Central memory CD8-positive, alpha-beta T cell (primary cell): Measurements from ENCODE around the gene TBL3.
A peak's percentile ranks its signal among the peaks of the same experiment; 100 is the strongest.
"Not testable (repeated sequence)": the region's sequence is repeated elsewhere in the genome, so short reads cannot be mapped to it uniquely, and the experiment has no call there.

Experiments
- ATAC-seq: fragments of 150-1000 bp; cut with Tn5 transposase; replicated peaks from 2 replicates; pipeline ENCODE4 v1.10.0; 2022; ENCODE audit warnings: mild to moderate bottlenecking, moderate FRiP score, moderate number of reproducible peaks; ENCODE audit not compliant: poor library complexity, severe bottlenecking; ENCODE audit errors: extremely low read depth
- DNase-seq, 2 donors: peaks; one replicate each; pipeline ENCODE4 v3.0.0; 2021; ENCODE audit warnings: low spot score in 2 of 2
- H3K27ac Mint-ChIP-seq: one replicate; pipeline ENCODE4 v1.8.0; 2022; ENCODE audit warnings: low read depth, mild to moderate bottlenecking, moderate library complexity, mixed read lengths
- H3K27me3 Mint-ChIP-seq: one replicate; pipeline ENCODE4 v1.8.0; 2022; ENCODE audit warnings: mixed read lengths
- H3K36me3 Mint-ChIP-seq: one replicate; pipeline ENCODE4 v1.8.0; 2022; ENCODE audit warnings: mild to moderate bottlenecking, moderate library complexity, mixed read lengths; ENCODE audit not compliant: insufficient read depth
- H3K4me1 Mint-ChIP-seq: one replicate; pipeline ENCODE4 v1.8.0; 2022; ENCODE audit warnings: mixed read lengths
- H3K4me3 Mint-ChIP-seq: one replicate; pipeline ENCODE4 v1.8.0; 2022; ENCODE audit warnings: mild to moderate bottlenecking, moderate library complexity, mixed read lengths
- H3K9me3 Mint-ChIP-seq: one replicate; pipeline ENCODE4 v1.8.0; 2022; ENCODE audit warnings: mixed read lengths

Gene TBL3

GRCh38 chr16:1938316-1938715, 33.5 kb upstream of the TBL3 start:
- ATAC-seq = no peak
- Mint-ChIP-seq H3K27ac (no peak overlapping the region), H3K9me3 (no peaks in the 10 kb centered on the region), H3K27me3 (no peaks in the 10 kb centered on the region), H3K4me3 (no peak overlapping the region), H3K4me1 (peaks cover 11% of the 10 kb centered on the region), H3K36me3 (peaks cover 8% of the 10 kb centered on the region)
- no peak for DNase-seq

GRCh38 chr16:1938910-1939309, 32.9 kb upstream of the TBL3 start:
- ATAC-seq (no peak), DNase-seq (no peak)
- Mint-ChIP-seq H3K27ac (no peak overlapping the region), H3K4me3 (no peak overlapping the region), H3K27me3 (no peaks in the 10 kb centered on the region), H3K9me3 (no peaks in the 10 kb centered on the region), H3K4me1 (peaks cover 11% of the 10 kb centered on the region), H3K36me3 (peaks cover 8% of the 10 kb centered on the region)

- not testable (repeated sequence) for H3K4me3 Mint-ChIP-seq, ATAC-seq, H3K9me3 Mint-ChIP-seq, H3K27ac Mint-ChIP-seq, H3K27me3 Mint-ChIP-seq, DNase-seq, H3K36me3 Mint-ChIP-seq
- H3K4me1 Mint-ChIP-seq = peaks cover 11% of the 10 kb centered on the region
Observed at GRCh38 chr16:1939833-1940232, 32.0 kb upstream of the TBL3 start.

DNA sequence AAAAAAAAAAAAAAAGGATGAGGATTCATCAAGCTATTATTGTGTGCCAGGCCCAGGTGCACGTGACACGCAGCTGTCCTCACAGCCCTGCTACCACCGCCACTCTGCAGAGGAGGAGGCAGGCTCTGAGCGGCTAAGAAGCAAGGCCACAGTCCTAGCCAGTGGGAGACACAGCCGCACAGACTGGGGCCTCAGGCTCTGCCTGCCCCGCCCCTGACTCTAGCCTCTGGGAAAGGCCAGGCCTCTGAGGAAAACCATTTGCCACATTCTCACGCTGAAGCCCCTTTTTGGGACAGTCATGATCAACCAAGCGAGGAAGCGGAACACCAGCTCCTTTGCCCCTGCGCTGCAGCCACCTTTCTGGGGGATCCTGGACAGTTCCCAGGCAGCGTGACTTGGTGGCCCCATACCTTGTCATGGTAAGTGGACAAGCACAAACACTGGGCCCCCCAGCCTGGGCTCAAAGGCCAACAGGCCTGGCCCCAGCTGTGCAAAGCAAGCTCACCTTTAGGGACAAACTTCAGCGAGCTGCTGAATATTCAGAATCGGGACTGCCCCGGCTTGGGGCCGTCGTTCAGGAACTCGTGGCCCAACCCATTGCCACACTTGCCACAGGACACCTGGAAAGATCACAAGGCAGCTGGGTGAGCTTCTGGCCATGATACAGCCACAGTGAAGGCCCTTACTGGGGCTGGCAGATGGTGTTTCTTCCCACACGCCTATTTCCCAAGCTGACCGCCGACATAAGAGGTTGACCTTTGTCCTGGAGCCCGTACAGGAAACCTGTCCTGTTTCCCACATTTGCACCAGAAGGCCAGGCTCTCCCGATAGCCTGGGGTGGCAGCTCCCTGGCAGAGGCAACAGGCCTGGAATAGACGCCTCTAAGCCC, 31.3 kb upstream of the TBL3 start:
- DNase-seq (no peak), ATAC-seq (no peak)
- no peaks in the 10 kb centered on the region for H3K27me3 Mint-ChIP-seq
- no peak overlapping the region for H3K4me3 Mint-ChIP-seq
- H3K36me3 Mint-ChIP-seq = peaks cover 8% of the 10 kb centered on the region
- H3K27ac Mint-ChIP-seq = no peak overlapping the region
- no peaks in the 10 kb centered on the region for H3K9me3 Mint-ChIP-seq
- peaks cover 11% of the 10 kb centered on the region for H3K4me1 Mint-ChIP-seq

- Mint-ChIP-seq H3K4me3 (peak overlapping the region; percentile 91), H3K36me3 (peaks cover 8% of the 10 kb centered on the region), H3K9me3 (no peaks in the 10 kb centered on the region), H3K27ac (no peak overlapping the region), H3K27me3 (no peaks in the 10 kb centered on the region), H3K4me1 (peaks cover 11% of the 10 kb centered on the region)
- DNase-seq (no peak), ATAC-seq (no peak)
Observed at GRCh38 chr16:1941162-1942046, 30.4 kb upstream of the TBL3 start.

DNA sequence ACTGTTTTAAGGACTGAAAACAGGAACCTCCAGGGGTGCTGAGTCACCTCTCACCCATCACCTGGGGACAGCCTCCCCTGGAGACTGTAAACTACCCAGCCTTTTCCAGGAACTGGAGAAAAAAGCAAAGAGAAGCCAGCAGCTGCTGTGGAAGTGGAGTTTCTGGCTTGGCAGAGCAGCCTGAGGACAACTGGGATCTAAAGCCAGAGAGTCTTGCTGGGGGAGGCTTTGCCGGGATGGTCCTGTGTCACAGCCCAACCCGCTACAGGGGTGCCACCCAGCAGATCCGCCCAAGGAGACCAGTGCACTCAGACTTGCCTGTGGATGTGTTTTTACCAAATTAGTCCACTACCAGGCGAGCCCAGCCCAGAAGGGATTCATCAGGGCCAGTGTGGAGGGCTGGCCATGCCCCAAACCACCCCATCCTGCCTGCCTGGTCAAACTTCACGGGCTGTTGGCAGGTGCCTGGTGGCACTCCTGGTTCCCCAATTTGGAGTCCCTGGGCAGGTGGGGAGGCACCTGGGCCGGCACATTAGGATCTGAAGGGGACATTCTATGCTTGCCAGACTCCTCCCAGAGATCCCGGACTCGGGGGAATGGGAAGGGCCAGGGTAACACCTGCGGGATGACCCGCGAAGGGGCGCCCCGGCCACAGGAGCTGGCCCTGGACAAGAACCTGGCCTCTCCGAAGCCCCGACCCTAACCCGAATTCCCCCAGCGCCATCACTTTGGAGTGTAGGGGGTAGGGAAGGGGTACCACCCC, 29.6 kb upstream of the TBL3 start:
- ATAC-seq (no peak), DNase-seq (no peak)
- Mint-ChIP-seq H3K4me1 (peaks cover 11% of the 10 kb centered on the region), H3K27ac (no peak overlapping the region), H3K9me3 (no peaks in the 10 kb centered on the region), H3K36me3 (peaks cover 8% of the 10 kb centered on the region), H3K27me3 (no peaks in the 10 kb centered on the region), H3K4me3 (peak overlapping the region; percentile 91)

DNA sequence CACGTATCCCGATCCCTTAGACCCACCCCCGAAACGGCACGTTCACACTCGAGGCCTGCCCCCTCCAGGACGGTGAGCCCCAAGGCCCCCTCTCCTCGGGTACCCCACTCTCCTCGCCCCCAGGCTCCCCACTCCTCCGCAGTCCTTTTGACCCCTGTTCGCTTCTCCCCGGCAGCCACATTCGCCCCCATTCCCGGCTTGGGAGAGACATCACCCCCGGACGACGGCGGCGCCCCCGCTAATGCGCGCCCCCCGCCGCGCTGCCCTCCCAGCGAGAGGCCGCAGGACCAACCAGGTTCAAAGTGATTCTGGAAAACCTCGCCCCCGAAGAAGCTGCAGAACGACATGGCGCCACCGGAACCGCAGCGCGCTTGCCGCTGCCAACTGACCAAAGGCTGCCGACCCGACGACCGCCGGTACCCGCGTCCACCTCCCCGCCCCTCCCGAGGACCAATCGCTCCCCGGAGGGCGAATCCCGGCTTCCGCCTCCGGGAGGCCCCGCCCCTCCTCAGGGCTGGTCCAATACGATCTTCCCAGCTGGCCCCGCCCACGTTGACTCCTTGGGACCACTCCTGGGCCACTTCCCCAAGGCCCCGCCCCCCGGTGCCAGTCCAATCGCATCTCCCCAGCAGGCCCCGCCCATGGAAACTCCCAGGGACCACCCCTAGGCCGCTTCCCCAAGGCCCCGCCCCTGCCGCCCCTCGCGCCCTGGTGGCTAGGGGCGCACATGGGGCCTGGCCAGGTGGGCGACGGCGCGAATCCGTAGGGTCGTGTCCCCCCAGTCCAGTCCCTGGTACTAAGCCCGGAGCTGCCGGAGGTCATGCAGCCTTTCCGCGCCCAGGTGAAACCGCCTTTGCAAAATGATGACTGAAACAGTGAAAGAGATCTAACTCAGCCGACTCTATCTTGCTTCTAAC, 28.8 kb upstream of the TBL3 start, which contains the start of gene MSRB1:
TSS of gene MSRB1 (minus strand) at position 390 of the 917 bp plus-strand sequence. CDS start at position 347, 43 bp downstream.
- peaks cover 6% of the 10 kb centered on the region for H3K36me3 Mint-ChIP-seq
- DNase-seq (peak; percentile 96 to 97), ATAC-seq (peak; percentile 99)
- H3K27me3 Mint-ChIP-seq = no peaks in the 10 kb centered on the region
- peak within 1 kb of the TSS; percentile 91 for H3K4me3 Mint-ChIP-seq
- H3K9me3 Mint-ChIP-seq = no peaks in the 10 kb centered on the region
- H3K4me1 Mint-ChIP-seq = peaks cover 11% of the 10 kb centered on the region
- peak within 1 kb of the TSS; percentile 59 for H3K27ac Mint-ChIP-seq

- Mint-ChIP-seq H3K4me1 (peaks cover 11% of the 10 kb centered on the region), H3K9me3 (no peaks in the 10 kb centered on the region), H3K27me3 (no peaks in the 10 kb centered on the region), H3K4me3 (peak overlapping the region; percentile 46), H3K36me3 (peaks cover 4% of the 10 kb centered on the region), H3K27ac (peak overlapping the region; percentile 57)
- ATAC-seq = no peak
- no peak for DNase-seq
Observed at GRCh38 chr16:1944612-1945199, 27.1 kb upstream of the TBL3 start.

DNA sequence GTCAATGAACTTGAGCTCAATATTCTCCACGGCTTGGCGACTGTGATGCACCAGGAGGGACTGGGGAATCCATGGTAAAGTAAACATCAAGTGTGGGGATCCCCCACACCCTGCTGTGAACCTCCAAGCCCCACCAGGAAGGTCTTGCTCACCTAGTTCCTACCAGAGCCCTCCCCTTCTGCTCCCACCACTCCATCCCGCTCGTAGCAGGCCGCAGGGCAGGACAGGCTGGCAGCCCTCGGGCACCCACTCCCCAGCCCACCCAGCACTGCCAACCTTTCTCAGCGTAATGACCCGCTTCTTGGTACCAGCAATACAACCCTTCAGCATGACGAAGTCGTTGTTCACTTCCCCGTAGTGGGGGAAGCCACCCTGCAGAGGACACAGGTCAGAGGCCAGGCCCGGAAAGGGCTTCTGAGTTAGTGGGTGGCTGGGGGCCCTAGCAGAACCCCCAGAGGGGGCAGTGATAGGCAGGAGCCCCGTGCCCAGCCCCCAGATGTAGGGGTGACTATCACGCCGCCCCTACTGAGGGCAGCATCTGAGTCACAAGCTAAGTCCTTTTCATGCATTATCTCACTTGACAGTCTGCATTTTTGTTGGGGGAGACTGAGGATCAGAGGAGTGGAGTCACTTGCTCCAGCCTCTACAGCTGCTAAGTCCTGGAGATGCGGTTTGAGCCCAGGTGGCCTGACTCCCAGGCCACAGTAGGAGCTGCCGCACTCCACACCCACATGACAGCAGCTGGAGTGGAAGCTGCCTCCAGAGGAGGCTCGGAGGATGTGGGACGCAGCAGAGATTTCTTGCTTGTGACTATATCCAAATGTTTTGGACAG, 26.1 kb upstream of the TBL3 start:
- no peak overlapping the region for H3K4me3 Mint-ChIP-seq
- H3K27me3 Mint-ChIP-seq = no peaks in the 10 kb centered on the region
- no peak for ATAC-seq
- DNase-seq = no peak
- H3K4me1 Mint-ChIP-seq = peaks cover 11% of the 10 kb centered on the region
- no peaks in the 10 kb centered on the region for H3K36me3 Mint-ChIP-seq
- H3K27ac Mint-ChIP-seq = no peak overlapping the region
- no peaks in the 10 kb centered on the region for H3K9me3 Mint-ChIP-seq

DNA sequence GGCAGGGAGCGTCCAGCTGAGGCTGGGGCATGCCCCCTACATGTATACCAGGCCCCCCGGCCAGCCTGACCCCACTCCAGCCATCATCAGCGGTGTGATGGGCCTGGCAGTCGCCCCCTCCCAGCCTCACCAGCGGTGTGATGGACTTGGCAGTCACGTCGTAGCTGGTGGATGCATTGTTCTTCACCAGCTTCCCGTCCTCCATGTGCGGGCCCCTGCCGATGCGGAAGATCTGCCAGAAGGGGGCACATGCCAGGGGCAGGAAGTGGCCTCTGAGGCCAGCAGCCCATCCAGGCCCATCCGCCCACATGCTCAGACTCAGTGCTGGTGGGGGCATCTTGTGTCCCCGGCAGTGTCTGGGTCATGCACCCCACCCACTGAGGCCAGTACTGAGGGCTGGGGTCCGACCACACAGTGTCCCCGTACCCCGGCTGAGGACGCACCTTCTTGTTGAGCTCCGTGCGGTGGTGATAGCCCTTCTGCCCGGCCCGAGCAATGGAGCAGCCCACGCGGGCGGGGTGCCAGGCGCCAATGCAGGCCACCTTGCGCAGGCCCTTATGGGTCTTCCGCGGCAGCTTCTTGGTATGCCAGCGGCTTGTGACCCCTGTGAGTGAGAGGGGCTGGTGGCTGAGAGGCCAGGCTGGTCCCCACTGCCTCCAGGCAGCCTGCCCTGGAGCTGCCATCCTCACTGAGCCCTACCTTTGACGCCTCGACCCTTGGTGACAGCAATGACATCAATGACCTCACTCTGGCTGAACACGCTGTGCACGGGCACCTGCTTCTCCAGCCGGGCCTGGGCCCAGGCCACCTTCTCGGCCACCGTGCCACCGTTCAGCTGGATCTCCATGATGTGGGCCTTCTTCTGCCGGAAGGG, 25.1 kb upstream of the TBL3 start:
- no peaks in the 10 kb centered on the region for H3K27me3 Mint-ChIP-seq
- DNase-seq (no peak), ATAC-seq (no peak)
- H3K27ac Mint-ChIP-seq = no peak overlapping the region
- no peaks in the 10 kb centered on the region for H3K36me3 Mint-ChIP-seq
- peaks cover 7% of the 10 kb centered on the region for H3K4me1 Mint-ChIP-seq
- H3K9me3 Mint-ChIP-seq = no peaks in the 10 kb centered on the region
- no peak overlapping the region for H3K4me3 Mint-ChIP-seq
